ENCODE data around the gene SNRNP25. TPM values are rescaled to one million over a fixed set of nuclear protein-coding genes. Genes with fewer than 3 reads are reported as not detected.

The SNRNP25 gene
- total and polyA plus RNA-seq, 9 of the 15 experiments (the other 6 are each of a cell fraction or from before 2014, with no cell fraction given), result 59.0 to 176 (median 108) TPM

DNA sequence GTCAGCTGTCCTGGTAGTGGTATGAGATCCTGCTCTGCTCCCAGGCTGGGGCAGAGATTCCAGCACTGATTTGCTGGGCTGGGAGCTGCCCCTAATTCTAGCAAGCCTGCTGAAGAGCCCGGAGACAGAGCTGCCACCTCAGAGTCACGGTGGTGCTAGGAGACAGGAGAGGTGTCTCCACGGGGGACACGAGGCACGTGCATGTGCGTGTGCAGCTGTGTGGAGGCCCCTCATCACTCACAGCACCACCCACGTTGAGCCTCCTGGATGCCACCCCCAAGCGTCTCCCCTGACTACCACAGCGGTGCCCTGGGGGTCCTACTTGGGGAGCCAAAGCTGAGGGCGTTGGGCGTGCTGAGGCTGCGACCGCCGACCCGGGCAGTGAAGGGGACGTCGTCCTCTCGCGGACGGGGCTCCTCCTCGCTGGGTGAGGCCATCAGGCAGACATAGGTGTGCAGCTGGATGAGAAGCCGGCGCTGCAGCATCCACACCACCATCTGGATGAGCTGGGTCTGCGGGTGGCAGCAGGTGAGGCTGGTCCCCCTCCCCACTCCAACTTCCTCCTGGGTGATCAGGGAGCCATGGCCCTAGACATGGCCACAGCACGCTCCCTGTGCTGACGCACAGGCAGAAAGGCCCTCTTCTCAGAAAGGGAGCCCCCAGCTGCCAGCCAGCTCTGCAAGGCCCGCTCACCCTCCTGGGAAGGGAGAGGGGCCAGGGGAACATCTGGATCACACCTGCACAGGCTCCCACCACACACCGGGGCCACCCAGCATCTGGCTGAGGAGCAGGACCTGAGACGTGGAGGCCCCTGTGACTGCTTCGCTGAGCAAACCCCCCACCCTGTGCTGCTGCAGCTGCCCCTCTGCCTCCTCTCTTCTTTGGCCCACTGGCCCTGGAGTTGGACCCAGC, 36.0 kb downstream of the SNRNP25 start:
- ChIA-PET POLR2A (interaction anchor here (0.6 to 2.6 kb wide), 2 partner anchors 14 to 22 kb away, joined by 3 to 9 read pairs; no protein-coding TSS in a partner anchor), CTCF (ENCODE audit: low intra/inter-chr PET ratio) (interaction anchor here (0.6 kb wide), 1 partner anchor 16 kb away, joined by 3 read pairs; no protein-coding TSS in a partner anchor)
- Histone ChIP-seq H3K79me2 (ENCODE audit: control insufficient read depth, insufficient read depth, low read length) (no peaks in the 10 kb centered on the region), H3K4me3 (no peak overlapping the region), H3K36me3 (ENCODE audit: control insufficient read depth, insufficient read depth, low read length) (peaks cover 70% of the 10 kb centered on the region; the same call in 2 of the 3 replicates), H3K27ac (ENCODE audit: extremely low read depth, low read depth, low read length) (no peak overlapping the region), H3K4me2 (ENCODE audit: insufficient read depth, low read length) (no peak overlapping the region), H3K4me1 (replicated peaks in 1 of 2; ENCODE audit: control insufficient read depth in 2 of 2, insufficient read depth in 2 of 2, low read length in 2 of 2) (peaks cover 9 to 56% of the 10 kb centered on the region in 2 experiments; a peak in 4 of 5 replicates), H2AFZ (ENCODE audit: low read depth, low read length) (no peak overlapping the region), H3K9me1 (ENCODE audit: control insufficient read depth, insufficient read depth, low read length) (peaks cover 3% of the 10 kb centered on the region), H3K9me3 (replicated peaks; ENCODE audit: control insufficient read depth, insufficient read depth, low read depth, low read length) (no peaks in the 10 kb centered on the region), H4K20me1 (replicated peaks; ENCODE audit: control insufficient read depth, insufficient read depth, low read length) (peaks cover 6% of the 10 kb centered on the region; the same call in 1 of the 2 replicates), H3K27me3 (ENCODE audit: control insufficient read depth in 2 of 2, insufficient read depth in 2 of 2, low read length in 2 of 2) (no peaks in the 10 kb centered on the region), H3K9ac (ENCODE audit: insufficient read depth in 1 of 2, low read depth in 2 of 2, low read length in 2 of 2) (peak overlapping the region in 1 of 2 experiments; percentile 84; a peak in 2 of 4 replicates)
- no TSS peak for BruUV-seq (replicated peaks)
- FAIRE-seq, result no peak
- 91% methylated on average over 28 of the region's 30 CpGs for WGBS (ENCODE audit: insufficient coverage, low coverage, missing lambda C conversion rate)
- no peak for ATAC-seq
- intact Hi-C loops (cut with micrococcal nuclease) (no loop called here), in situ Hi-C loops (cut with MboI) (no loop called here)
- no peak for DNase-seq (ENCODE audit: extremely low read depth in 1 of 4, low spot score in 3 of 4)
- TF ChIP-seq RBFOX2 (IDR thresholded peaks at IDR 0.05; ENCODE audit: low read depth, low read length) (0 out of 2 replicates have a peak, but pooled peaks have one; percentile 29), PCBP1 (IDR thresholded peaks at IDR 0.05; ENCODE audit: low read depth, low read length, poor library complexity, severe bottlenecking) (no peak)

DNA sequence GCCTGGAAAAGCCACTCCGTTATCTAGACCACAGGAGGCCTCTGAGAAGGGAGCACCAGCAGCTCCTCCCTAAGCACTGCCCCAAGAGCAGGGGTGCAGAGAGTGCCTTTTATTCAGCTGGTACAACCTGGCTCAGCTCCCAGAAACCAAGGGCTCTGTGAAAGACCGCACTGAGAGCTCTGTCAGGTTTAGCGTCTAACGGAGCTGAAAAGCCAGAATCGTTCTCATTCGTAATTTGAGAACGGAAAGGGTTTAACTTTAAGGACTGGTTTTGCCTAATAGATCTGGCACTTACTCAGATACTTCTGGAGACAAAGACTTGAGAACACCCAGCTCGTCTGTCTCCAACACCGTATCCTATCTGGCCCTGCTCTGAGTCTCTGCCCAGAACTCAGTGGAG, 37.9 kb downstream of the SNRNP25 start:
- Histone ChIP-seq H3K4me2 (ENCODE audit: insufficient read depth, low read length) (no peak overlapping the region), H2AFZ (ENCODE audit: low read depth, low read length) (no peak overlapping the region), H3K4me1 (replicated peaks in 1 of 2; ENCODE audit: control insufficient read depth in 2 of 2, insufficient read depth in 2 of 2, low read length in 2 of 2) (peaks cover 14 to 51% of the 10 kb centered on the region in 2 experiments; a peak in 4 of 5 replicates), H3K4me3 (no peak overlapping the region), H3K9me3 (replicated peaks; ENCODE audit: control insufficient read depth, insufficient read depth, low read depth, low read length) (no peaks in the 10 kb centered on the region), H4K20me1 (replicated peaks; ENCODE audit: control insufficient read depth, insufficient read depth, low read length) (no peaks in the 10 kb centered on the region), H3K9ac (ENCODE audit: insufficient read depth in 1 of 2, low read depth in 2 of 2, low read length in 2 of 2) (peak overlapping the region in 1 of 2 experiments; percentile 18; a peak in 1 of 4 replicates), H3K9me1 (ENCODE audit: control insufficient read depth, insufficient read depth, low read length) (no peaks in the 10 kb centered on the region), H3K27ac (ENCODE audit: extremely low read depth, low read depth, low read length) (no peak overlapping the region), H3K36me3 (ENCODE audit: control insufficient read depth, insufficient read depth, low read length) (peaks cover 63% of the 10 kb centered on the region; the same call in 2 of the 3 replicates), H3K27me3 (ENCODE audit: control insufficient read depth in 2 of 2, insufficient read depth in 2 of 2, low read length in 2 of 2) (no peaks in the 10 kb centered on the region), H3K79me2 (ENCODE audit: control insufficient read depth, insufficient read depth, low read length) (no peaks in the 10 kb centered on the region)
- BruUV-seq (replicated peaks), result no TSS peak
- ATAC-seq (peak; percentile 22; the same call in 2 of the 3 replicates), FAIRE-seq (peak; percentile 56), DNase-seq (ENCODE audit: extremely low read depth in 1 of 4, low spot score in 3 of 4) (no peak)
- TF ChIP-seq NCOA6 (IDR thresholded peaks at IDR 0.05) (no peak), ZNF263 (CRISPR knock-in tag; IDR thresholded peaks at IDR 0.05; ENCODE audit: borderline replicate concordance) (peak; percentile 89), MXI1 (IDR thresholded peaks at IDR 0.05; ENCODE audit: low read depth, low read length) (no peak), OTX1 (CRISPR knock-in tag; IDR thresholded peaks at IDR 0.05) (no peak), ZNF75A (CRISPR knock-in tag; IDR thresholded peaks at IDR 0.05) (no peak)
- in situ Hi-C loops (cut with MboI), result no loop called here
- ChIA-PET POLR2A (interaction anchor here (0.6 to 2.7 kb wide), 9 partner anchors 9 to 163 kb away, joined by 3 to 11 read pairs (median 4); partner anchors contain the start of gene MPG), CTCF (ENCODE audit: low intra/inter-chr PET ratio) (interaction anchor here (0.8 kb wide), 1 partner anchor 26 kb away, joined by 3 read pairs; no protein-coding TSS in a partner anchor)
- 71% methylated on average over 9 of the region's 9 CpGs for WGBS (ENCODE audit: insufficient coverage, low coverage, missing lambda C conversion rate)
- intact Hi-C loops (cut with micrococcal nuclease), result no loop called here
